GM12865 (cell line): Measurements from ENCODE around the gene NYAP2.

Source experiments
- DNase-seq: peaks from one replicate; pipeline ENCODE4 v3.0.0; 2010; ENCODE audit warnings: low read depth
- H3K4me3 ChIP-seq: 2 replicates; pipeline ENCODE4 v1.5.1; 2011; ENCODE audit warnings: mild to moderate bottlenecking, low read depth, low read length, control low read depth
- TF ChIP-seq, protein P1 (sequence below): IDR thresholded peaks from 2 replicates; pipeline ENCODE4 v1.5.1; 2011; ENCODE audit warnings: low read length, control low read depth, low read depth, inconsistent platforms; ENCODE audit not compliant: insufficient read depth; ENCODE audit errors: missing control alignments

Gene NYAP2

DNA sequence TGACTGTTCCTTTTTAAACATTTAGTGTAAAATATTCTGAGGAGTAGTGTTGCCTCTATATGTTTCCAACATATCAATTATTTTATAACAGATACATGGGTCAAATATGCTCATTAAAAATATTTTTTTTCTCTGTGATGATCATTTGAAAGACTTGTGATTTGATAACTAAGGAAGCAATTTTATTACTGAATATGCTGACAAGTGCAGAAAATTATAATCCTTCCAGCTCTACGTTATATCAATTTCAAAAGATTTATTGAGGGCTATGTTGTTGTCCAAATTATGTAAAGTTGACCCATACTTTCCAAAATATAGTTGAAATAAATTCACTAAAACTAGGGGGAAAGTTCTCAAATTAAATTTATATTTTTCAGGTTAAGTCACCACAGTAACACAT lies 290.6 kb downstream of the NYAP2 start:
- TF ChIP-seq, protein P1, sequence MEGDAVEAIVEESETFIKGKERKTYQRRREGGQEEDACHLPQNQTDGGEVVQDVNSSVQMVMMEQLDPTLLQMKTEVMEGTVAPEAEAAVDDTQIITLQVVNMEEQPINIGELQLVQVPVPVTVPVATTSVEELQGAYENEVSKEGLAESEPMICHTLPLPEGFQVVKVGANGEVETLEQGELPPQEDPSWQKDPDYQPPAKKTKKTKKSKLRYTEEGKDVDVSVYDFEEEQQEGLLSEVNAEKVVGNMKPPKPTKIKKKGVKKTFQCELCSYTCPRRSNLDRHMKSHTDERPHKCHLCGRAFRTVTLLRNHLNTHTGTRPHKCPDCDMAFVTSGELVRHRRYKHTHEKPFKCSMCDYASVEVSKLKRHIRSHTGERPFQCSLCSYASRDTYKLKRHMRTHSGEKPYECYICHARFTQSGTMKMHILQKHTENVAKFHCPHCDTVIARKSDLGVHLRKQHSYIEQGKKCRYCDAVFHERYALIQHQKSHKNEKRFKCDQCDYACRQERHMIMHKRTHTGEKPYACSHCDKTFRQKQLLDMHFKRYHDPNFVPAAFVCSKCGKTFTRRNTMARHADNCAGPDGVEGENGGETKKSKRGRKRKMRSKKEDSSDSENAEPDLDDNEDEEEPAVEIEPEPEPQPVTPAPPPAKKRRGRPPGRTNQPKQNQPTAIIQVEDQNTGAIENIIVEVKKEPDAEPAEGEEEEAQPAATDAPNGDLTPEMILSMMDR, result no peak
- no peak overlapping the region for H3K4me3 ChIP-seq
- no peak for DNase-seq

DNA sequence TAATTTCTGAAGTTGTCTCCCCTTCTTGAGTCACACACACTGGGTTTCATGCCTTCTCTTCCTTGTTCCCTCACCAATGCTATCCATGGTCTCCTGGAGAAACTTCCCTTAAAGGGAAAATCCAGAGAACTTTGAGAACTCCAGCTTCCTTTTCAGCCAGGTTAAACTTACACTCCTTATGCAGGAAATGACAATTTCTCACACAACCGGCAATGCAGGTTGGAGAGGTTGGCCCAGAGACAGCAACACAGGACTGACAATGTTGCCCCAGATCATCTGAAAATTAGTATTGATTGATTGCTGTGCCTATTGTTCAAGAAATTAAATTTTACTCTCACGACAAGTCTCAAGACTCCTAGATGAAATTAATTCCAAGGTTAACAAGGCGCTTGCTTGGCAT lies 292.2 kb downstream of the NYAP2 start:
- DNase-seq, result no peak
- no peak overlapping the region for H3K4me3 ChIP-seq
- TF ChIP-seq, protein P1, result no peak

GRCh38 chr2:225693259-225693658 lies 293.7 kb downstream of the NYAP2 start:
- no peak overlapping the region for H3K4me3 ChIP-seq
- no peak for DNase-seq
- TF ChIP-seq, protein P1, result no peak

GRCh38 chr2:225694664-225695063 lies 295.2 kb downstream of the NYAP2 start:
- DNase-seq, result no peak
- TF ChIP-seq, protein P1, result no peak
- no peak overlapping the region for H3K4me3 ChIP-seq

- H3K4me3 ChIP-seq, result no peak overlapping the region
- DNase-seq, result no peak
- TF ChIP-seq, protein P1, result no peak
Measured at GRCh38 chr2:225697936-225698335, 298.4 kb downstream of the NYAP2 start.
